ENCODE measurements around the gene TNNC2. TPM values are rescaled to one million over a fixed set of nuclear protein-coding genes. Genes with fewer than 3 reads are reported as not detected.
A peak's percentile ranks its signal among the peaks of the same experiment; 100 is the strongest.

The TNNC2 gene
- total and polyA plus RNA-seq, 4 donors: 1.1 to 8.8 (median 2.8) TPM

GRCh38 chr20:45850238-45850637 lies 23.1 kb upstream of the TNNC2 start:
- no peak for DNase-seq (ENCODE audit: low read depth in 4 of 6, low spot score in 6 of 6)
- peaks cover 63% of the 10 kb centered on the region for H3K36me3 ChIP-seq (ENCODE audit: control insufficient read depth, insufficient read depth, low read length)
- 100% methylated on average over 2 of the region's 2 CpGs for WGBS (ENCODE audit: insufficient coverage)
- no peaks in the 10 kb centered on the region for H3K9me3 ChIP-seq (ENCODE audit: control insufficient read depth, insufficient read depth, low read length)
- H3K4me1 ChIP-seq (ENCODE audit: control insufficient read depth, insufficient read depth, low read length): peaks cover 7% of the 10 kb centered on the region
- H3K4me3 ChIP-seq (ENCODE audit: low read depth, low read length): no peak overlapping the region
- no peak overlapping the region for H3K27ac ChIP-seq (ENCODE audit: low read depth, low read length)
- no peaks in the 10 kb centered on the region for H3K27me3 ChIP-seq (ENCODE audit: control insufficient read depth, insufficient read depth, low read length)

GRCh38 chr20:45848969-45849582 lies 22.0 kb upstream of the TNNC2 start:
- peaks cover 59% of the 10 kb centered on the region for H3K36me3 ChIP-seq (ENCODE audit: control insufficient read depth, insufficient read depth, low read length)
- no peak overlapping the region for H3K27ac ChIP-seq (ENCODE audit: low read depth, low read length)
- WGBS (ENCODE audit: insufficient coverage): 76% methylated on average over 3 of the region's 8 CpGs

GRCh38 chr20:45848421-45848820 lies 21.3 kb upstream of the TNNC2 start:
- Histone ChIP-seq H3K4me1 (ENCODE audit: control insufficient read depth, insufficient read depth, low read length) (no peaks in the 10 kb centered on the region), H3K9me3 (ENCODE audit: control insufficient read depth, insufficient read depth, low read length) (no peaks in the 10 kb centered on the region), H3K27ac (ENCODE audit: low read depth, low read length) (no peak overlapping the region), H3K27me3 (ENCODE audit: control insufficient read depth, insufficient read depth, low read length) (no peaks in the 10 kb centered on the region), H3K4me3 (ENCODE audit: low read depth, low read length) (no peak overlapping the region), H3K36me3 (ENCODE audit: control insufficient read depth, insufficient read depth, low read length) (peaks cover 62% of the 10 kb centered on the region)
- DNase-seq (ENCODE audit: low read depth in 4 of 6, low spot score in 6 of 6): no peak
- WGBS (ENCODE audit: insufficient coverage): 95% methylated on average over 8 of the region's 8 CpGs

More at GRCh38 chr20:45848969-45849582, 22.0 kb upstream of the TNNC2 start:
- H3K4me3 ChIP-seq (ENCODE audit: low read depth, low read length): no peak overlapping the region
- DNase-seq (ENCODE audit: low read depth in 4 of 6, low spot score in 6 of 6): no peak
- no peaks in the 10 kb centered on the region for H3K4me1 ChIP-seq (ENCODE audit: control insufficient read depth, insufficient read depth, low read length)
- no peaks in the 10 kb centered on the region for H3K27me3 ChIP-seq (ENCODE audit: control insufficient read depth, insufficient read depth, low read length)
- H3K9me3 ChIP-seq (ENCODE audit: control insufficient read depth, insufficient read depth, low read length): no peaks in the 10 kb centered on the region

- Histone ChIP-seq H3K27me3 (ENCODE audit: control insufficient read depth, insufficient read depth, low read length) (no peaks in the 10 kb centered on the region), H3K27ac (ENCODE audit: low read depth, low read length) (no peak overlapping the region)
Measured at GRCh38 chr20:45845452-45845851, 18.3 kb upstream of the TNNC2 start.

GRCh38 chr20:45843506-45843905 lies 16.4 kb upstream of the TNNC2 start:
- DNase-seq (ENCODE audit: low read depth in 4 of 6, low spot score in 6 of 6): no peak
- Histone ChIP-seq H3K4me3 (ENCODE audit: low read depth, low read length) (no peak overlapping the region), H3K27ac (ENCODE audit: low read depth, low read length) (no peak overlapping the region), H3K9me3 (ENCODE audit: control insufficient read depth, insufficient read depth, low read length) (no peaks in the 10 kb centered on the region), H3K36me3 (ENCODE audit: control insufficient read depth, insufficient read depth, low read length) (peaks cover 69% of the 10 kb centered on the region), H3K27me3 (ENCODE audit: control insufficient read depth, insufficient read depth, low read length) (no peaks in the 10 kb centered on the region), H3K4me1 (ENCODE audit: control insufficient read depth, insufficient read depth, low read length) (no peaks in the 10 kb centered on the region)
- WGBS (ENCODE audit: insufficient coverage): 93% methylated on average over 10 of the region's 14 CpGs

More at GRCh38 chr20:45845452-45845851, 18.3 kb upstream of the TNNC2 start:
- Histone ChIP-seq H3K4me1 (ENCODE audit: control insufficient read depth, insufficient read depth, low read length) (no peaks in the 10 kb centered on the region), H3K4me3 (ENCODE audit: low read depth, low read length) (no peak overlapping the region), H3K36me3 (ENCODE audit: control insufficient read depth, insufficient read depth, low read length) (peaks cover 73% of the 10 kb centered on the region), H3K9me3 (ENCODE audit: control insufficient read depth, insufficient read depth, low read length) (no peaks in the 10 kb centered on the region)
- no peak for DNase-seq (ENCODE audit: low read depth in 4 of 6, low spot score in 6 of 6)

- WGBS (ENCODE audit: insufficient coverage): 62% methylated on average over 2 of the region's 5 CpGs
- Histone ChIP-seq H3K27me3 (ENCODE audit: control insufficient read depth, insufficient read depth, low read length) (no peaks in the 10 kb centered on the region), H3K4me3 (ENCODE audit: low read depth, low read length) (no peak overlapping the region), H3K36me3 (ENCODE audit: control insufficient read depth, insufficient read depth, low read length) (peaks cover 62% of the 10 kb centered on the region), H3K27ac (ENCODE audit: low read depth, low read length) (no peak overlapping the region), H3K9me3 (ENCODE audit: control insufficient read depth, insufficient read depth, low read length) (no peaks in the 10 kb centered on the region), H3K4me1 (ENCODE audit: control insufficient read depth, insufficient read depth, low read length) (no peaks in the 10 kb centered on the region)
- DNase-seq (ENCODE audit: low read depth in 4 of 6, low spot score in 6 of 6): no peak
Measured at GRCh38 chr20:45842169-45842812, 15.2 kb upstream of the TNNC2 start.

GRCh38 chr20:45841407-45842129 lies 14.5 kb upstream of the TNNC2 start:
- Histone ChIP-seq H3K4me3 (ENCODE audit: low read depth, low read length) (no peak overlapping the region), H3K27ac (ENCODE audit: low read depth, low read length) (no peak overlapping the region), H3K9me3 (ENCODE audit: control insufficient read depth, insufficient read depth, low read length) (no peaks in the 10 kb centered on the region), H3K36me3 (ENCODE audit: control insufficient read depth, insufficient read depth, low read length) (peaks cover 58% of the 10 kb centered on the region), H3K4me1 (ENCODE audit: control insufficient read depth, insufficient read depth, low read length) (peaks cover 3% of the 10 kb centered on the region), H3K27me3 (ENCODE audit: control insufficient read depth, insufficient read depth, low read length) (no peaks in the 10 kb centered on the region)
- WGBS (ENCODE audit: insufficient coverage): 81% methylated on average over 5 of the region's 10 CpGs
- DNase-seq (ENCODE audit: low read depth in 4 of 6, low spot score in 6 of 6): no peak

GRCh38 chr20:45840700-45841198 lies 13.6 kb upstream of the TNNC2 start:
- Histone ChIP-seq H3K36me3 (ENCODE audit: control insufficient read depth, insufficient read depth, low read length) (peaks cover 56% of the 10 kb centered on the region), H3K27me3 (ENCODE audit: control insufficient read depth, insufficient read depth, low read length) (no peaks in the 10 kb centered on the region), H3K4me1 (ENCODE audit: control insufficient read depth, insufficient read depth, low read length) (peaks cover 9% of the 10 kb centered on the region), H3K9me3 (ENCODE audit: control insufficient read depth, insufficient read depth, low read length) (no peaks in the 10 kb centered on the region), H3K4me3 (ENCODE audit: low read depth, low read length) (no peak overlapping the region), H3K27ac (ENCODE audit: low read depth, low read length) (no peak overlapping the region)
- 90% methylated on average over 23 of the region's 25 CpGs for WGBS (ENCODE audit: insufficient coverage)
- DNase-seq (ENCODE audit: low read depth in 4 of 6, low spot score in 6 of 6): no peak

GRCh38 chr20:45836841-45837240 lies 9.7 kb upstream of the TNNC2 start:
- peak in 1 of 6 donors; percentile 44 for DNase-seq (ENCODE audit: low read depth in 4 of 6, low spot score in 6 of 6)
- Histone ChIP-seq H3K9me3 (ENCODE audit: control insufficient read depth, insufficient read depth, low read length) (no peaks in the 10 kb centered on the region), H3K4me1 (ENCODE audit: control insufficient read depth, insufficient read depth, low read length) (peaks cover 31% of the 10 kb centered on the region), H3K4me3 (ENCODE audit: low read depth, low read length) (no peak overlapping the region), H3K27ac (ENCODE audit: low read depth, low read length) (no peak overlapping the region), H3K36me3 (ENCODE audit: control insufficient read depth, insufficient read depth, low read length) (peaks cover 36% of the 10 kb centered on the region), H3K27me3 (ENCODE audit: control insufficient read depth, insufficient read depth, low read length) (no peaks in the 10 kb centered on the region)
- 0% methylated on average over 1 of the region's 1 CpG for WGBS (ENCODE audit: insufficient coverage)

Measured in spinal cord (tissue), 10 donors.